ENCODE measurements around the gene ITIH1.

ITIH1 gene

DNA sequence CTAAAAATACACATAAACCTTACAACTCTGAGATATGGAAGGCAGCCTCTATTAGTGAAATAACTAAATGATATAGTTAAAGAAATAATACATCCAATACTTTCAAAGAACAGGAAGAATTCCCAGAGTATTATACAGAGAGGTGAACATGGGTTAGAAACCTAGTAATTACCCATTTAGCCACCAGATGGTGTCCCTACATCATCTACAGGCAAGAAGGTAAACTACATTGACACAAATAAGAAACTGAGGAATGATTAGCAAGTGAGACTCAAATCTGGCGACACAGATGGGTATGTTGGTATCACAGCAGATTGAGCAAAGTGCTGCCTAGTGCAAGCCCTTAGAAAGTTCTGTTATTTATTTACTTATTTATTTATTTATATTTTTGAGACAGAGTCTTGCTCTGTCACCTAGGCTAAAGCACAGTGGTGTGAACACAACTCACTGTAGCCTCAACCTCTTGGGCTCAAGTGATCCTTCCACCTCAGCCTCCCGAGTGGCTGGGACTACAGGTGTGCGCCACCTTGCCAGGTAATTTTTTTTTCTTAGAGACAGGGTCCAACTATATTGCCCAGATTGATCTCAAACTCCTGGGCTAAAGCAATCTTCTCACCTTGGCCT is 34.9 kb upstream of the ITIH1 start:
- Histone ChIP-seq H3K9me3 (ENCODE audit: control insufficient read depth, insufficient read depth, low read length) (no peaks in the 10 kb centered on the region), H3K36me3 (ENCODE audit: control insufficient read depth, low read length) (peaks cover 68% of the 10 kb centered on the region), H3K27me3 (ENCODE audit: control insufficient read depth, low read length) (no peaks in the 10 kb centered on the region), H3K4me1 (ENCODE audit: control insufficient read depth, low read length) (no peaks in the 10 kb centered on the region), H3K4me2 (ENCODE audit: low read length) (no peak overlapping the region), H4K20me1 (ENCODE audit: control insufficient read depth, insufficient read depth, low read depth, low read length) (no peaks in the 10 kb centered on the region), H3K27ac (ENCODE audit: low read depth, low read length) (no peak overlapping the region), H3K79me2 (ENCODE audit: control insufficient read depth, low read length) (no peaks in the 10 kb centered on the region), H3K4me3 (ENCODE audit: low read length) (no peak overlapping the region), H3K9me2 (replicated peaks; ENCODE audit: control insufficient read depth, low read length) (no peaks in the 10 kb centered on the region), H3F3A (ENCODE audit: control insufficient read depth, insufficient read depth) (0 out of 2 replicates have a peak, but pooled peaks cover 2% of the 10 kb centered on the region)
- TF ChIP-seq, protein P1, sequence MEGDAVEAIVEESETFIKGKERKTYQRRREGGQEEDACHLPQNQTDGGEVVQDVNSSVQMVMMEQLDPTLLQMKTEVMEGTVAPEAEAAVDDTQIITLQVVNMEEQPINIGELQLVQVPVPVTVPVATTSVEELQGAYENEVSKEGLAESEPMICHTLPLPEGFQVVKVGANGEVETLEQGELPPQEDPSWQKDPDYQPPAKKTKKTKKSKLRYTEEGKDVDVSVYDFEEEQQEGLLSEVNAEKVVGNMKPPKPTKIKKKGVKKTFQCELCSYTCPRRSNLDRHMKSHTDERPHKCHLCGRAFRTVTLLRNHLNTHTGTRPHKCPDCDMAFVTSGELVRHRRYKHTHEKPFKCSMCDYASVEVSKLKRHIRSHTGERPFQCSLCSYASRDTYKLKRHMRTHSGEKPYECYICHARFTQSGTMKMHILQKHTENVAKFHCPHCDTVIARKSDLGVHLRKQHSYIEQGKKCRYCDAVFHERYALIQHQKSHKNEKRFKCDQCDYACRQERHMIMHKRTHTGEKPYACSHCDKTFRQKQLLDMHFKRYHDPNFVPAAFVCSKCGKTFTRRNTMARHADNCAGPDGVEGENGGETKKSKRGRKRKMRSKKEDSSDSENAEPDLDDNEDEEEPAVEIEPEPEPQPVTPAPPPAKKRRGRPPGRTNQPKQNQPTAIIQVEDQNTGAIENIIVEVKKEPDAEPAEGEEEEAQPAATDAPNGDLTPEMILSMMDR (IDR thresholded peaks at IDR 0.05; ENCODE audit: low read depth, low read length, poor library complexity, severe bottlenecking): peak; percentile 58
- no peak for TF ChIP-seq EZH2phosphoT487 (IDR thresholded peaks at IDR 0.05; ENCODE audit: borderline replicate concordance, low read length)

- H3K9me3 ChIP-seq (ENCODE audit: control insufficient read depth, insufficient read depth, low read length): no peaks in the 10 kb centered on the region
- H3K27me3 ChIP-seq (ENCODE audit: control insufficient read depth, low read length): no peaks in the 10 kb centered on the region
- TF ChIP-seq EZH2phosphoT487 (IDR thresholded peaks at IDR 0.05; ENCODE audit: borderline replicate concordance, low read length): no peak
- TF ChIP-seq, protein P1 (IDR thresholded peaks at IDR 0.05; ENCODE audit: low read depth, low read length, poor library complexity, severe bottlenecking): no peak
- 0 out of 2 replicates have a peak, but pooled peaks cover 2% of the 10 kb centered on the region for H3F3A ChIP-seq (ENCODE audit: control insufficient read depth, insufficient read depth)
- no peaks in the 10 kb centered on the region for H3K9me2 ChIP-seq (replicated peaks; ENCODE audit: control insufficient read depth, low read length)
- H3K27ac ChIP-seq (ENCODE audit: low read depth, low read length): no peak overlapping the region
- H4K20me1 ChIP-seq (ENCODE audit: control insufficient read depth, insufficient read depth, low read depth, low read length): no peaks in the 10 kb centered on the region
- peaks cover 69% of the 10 kb centered on the region for H3K36me3 ChIP-seq (ENCODE audit: control insufficient read depth, low read length)
- no peak overlapping the region for H3K4me2 ChIP-seq (ENCODE audit: low read length)
- no peaks in the 10 kb centered on the region for H3K4me1 ChIP-seq (ENCODE audit: control insufficient read depth, low read length)
- no peak overlapping the region for H3K4me3 ChIP-seq (ENCODE audit: low read length)
- H3K79me2 ChIP-seq (ENCODE audit: control insufficient read depth, low read length): no peaks in the 10 kb centered on the region
Observed at GRCh38 chr3:52743152-52743551, 34.2 kb upstream of the ITIH1 start.

- Histone ChIP-seq H3K27me3 (ENCODE audit: control insufficient read depth, low read length) (no peaks in the 10 kb centered on the region), H3K9me2 (replicated peaks; ENCODE audit: control insufficient read depth, low read length) (no peaks in the 10 kb centered on the region), H3K4me3 (ENCODE audit: low read length) (no peak overlapping the region), H3K9me3 (ENCODE audit: control insufficient read depth, insufficient read depth, low read length) (no peaks in the 10 kb centered on the region), H3K4me1 (ENCODE audit: control insufficient read depth, low read length) (no peaks in the 10 kb centered on the region), H3K4me2 (ENCODE audit: low read length) (no peak overlapping the region), H4K20me1 (ENCODE audit: control insufficient read depth, insufficient read depth, low read depth, low read length) (no peaks in the 10 kb centered on the region), H3K27ac (ENCODE audit: low read depth, low read length) (no peak overlapping the region), H3K79me2 (ENCODE audit: control insufficient read depth, low read length) (no peaks in the 10 kb centered on the region), H3K36me3 (ENCODE audit: control insufficient read depth, low read length) (peaks cover 72% of the 10 kb centered on the region), H3F3A (ENCODE audit: control insufficient read depth, insufficient read depth) (0 out of 2 replicates have a peak, but pooled peaks cover 2% of the 10 kb centered on the region)
- TF ChIP-seq, protein P1 (IDR thresholded peaks at IDR 0.05; ENCODE audit: low read depth, low read length, poor library complexity, severe bottlenecking): no peak
- TF ChIP-seq EZH2phosphoT487 (IDR thresholded peaks at IDR 0.05; ENCODE audit: borderline replicate concordance, low read length): no peak
Observed at GRCh38 chr3:52743721-52744120, 33.7 kb upstream of the ITIH1 start.

Measured in DOHH2 (cell line).